ENCODE data around the gene BRSK2.
"Not testable (repeated sequence)": the region's sequence is repeated elsewhere in the genome, so short reads cannot be mapped to it uniquely, and the experiment has no call there.

The BRSK2 gene

DNA sequence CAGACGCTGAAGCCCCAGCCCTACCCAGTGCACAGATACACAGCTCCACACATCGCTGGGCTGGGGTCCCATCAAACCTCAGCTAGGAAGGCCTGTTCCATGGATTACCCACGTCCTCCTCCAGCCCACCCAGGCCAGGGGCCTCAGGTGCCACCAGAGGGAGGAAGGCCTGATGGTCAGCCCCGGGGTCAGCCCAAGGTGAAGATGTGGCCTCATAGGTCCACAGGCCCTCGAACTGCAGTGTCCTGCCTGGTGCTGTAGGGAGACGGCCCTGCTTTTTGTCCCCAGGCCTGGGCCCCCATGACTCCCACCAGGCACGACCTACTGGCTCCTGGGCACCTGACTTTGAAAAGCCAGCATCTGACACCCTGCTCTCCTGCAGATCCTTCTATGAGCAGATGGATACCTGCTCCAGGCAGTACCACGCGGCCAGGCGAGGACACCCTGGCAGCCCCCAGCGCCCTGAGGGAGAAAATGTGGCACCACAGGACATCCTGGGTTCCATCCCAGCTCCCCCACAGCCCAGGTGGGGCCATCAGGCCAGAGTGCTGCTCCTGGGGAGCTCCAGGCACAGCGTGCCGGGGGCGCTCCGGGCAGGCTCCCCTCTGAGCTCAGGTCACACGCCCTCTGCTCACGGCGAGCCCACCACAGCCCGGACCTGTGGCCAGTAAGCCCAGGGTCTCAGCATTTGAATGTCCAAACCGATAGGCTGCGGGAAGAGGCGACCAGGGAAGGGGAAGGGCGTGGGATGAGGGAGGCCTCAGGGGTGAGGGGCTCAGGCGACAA lies 112.6 kb downstream of the BRSK2 start:
- no peak for DNase-seq

DNA sequence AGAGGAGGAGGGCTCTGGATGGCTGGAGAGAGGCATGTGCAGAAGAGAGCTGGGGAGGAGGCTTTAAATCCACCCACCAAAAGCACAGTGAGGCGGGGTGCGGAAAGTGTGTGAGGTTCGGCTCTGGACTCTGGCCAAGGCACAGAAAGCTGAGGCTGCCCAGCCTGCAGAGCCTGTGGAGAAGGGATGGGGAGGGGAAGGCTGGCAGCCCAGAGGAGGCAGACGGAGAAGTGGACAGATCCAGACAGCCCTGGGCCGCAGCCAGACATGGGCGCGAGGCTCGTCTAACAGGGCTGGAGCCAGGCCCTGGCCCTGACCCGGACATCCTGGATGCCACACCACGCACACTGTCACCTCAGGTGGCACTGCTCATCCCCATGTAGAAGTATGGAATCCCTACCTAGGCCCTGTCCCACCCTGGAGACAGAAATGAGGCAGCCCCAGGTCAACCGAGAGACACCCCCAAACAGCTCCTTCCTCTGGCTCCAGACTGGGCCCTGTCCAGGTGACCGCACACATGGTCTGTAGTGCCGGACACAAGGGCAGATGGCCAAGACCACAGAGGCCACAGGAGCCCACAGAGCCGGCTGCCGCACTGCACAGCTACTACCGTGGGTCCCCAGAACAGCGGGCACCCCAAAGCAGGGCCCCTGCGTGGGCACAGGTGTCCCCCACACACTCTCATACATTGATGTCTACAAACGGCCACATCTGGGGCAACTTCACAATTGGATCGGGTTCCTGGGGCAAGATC lies 113.4 kb downstream of the BRSK2 start:
- DNase-seq = no peak

DNA sequence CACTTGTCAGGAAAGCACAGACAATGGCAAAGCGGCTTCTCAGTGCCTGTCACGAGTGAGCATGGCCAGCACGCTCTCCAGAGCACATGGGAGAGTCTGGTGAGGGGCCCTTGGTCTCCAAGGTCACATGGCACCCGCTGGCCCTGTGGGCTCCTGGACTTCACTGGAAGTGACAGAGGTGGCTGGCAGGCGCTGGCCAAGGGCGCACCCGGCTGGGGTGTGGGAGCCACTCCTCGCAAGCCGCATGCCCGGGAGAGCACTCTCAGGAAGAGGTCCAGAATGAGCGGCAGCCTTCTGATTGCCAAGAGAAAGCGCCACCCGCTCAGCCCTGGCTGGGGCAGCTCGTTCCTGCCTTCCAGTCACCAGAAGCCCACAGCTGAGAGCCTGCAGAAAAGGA lies 114.0 kb downstream of the BRSK2 start:
- no peak for DNase-seq

DNA sequence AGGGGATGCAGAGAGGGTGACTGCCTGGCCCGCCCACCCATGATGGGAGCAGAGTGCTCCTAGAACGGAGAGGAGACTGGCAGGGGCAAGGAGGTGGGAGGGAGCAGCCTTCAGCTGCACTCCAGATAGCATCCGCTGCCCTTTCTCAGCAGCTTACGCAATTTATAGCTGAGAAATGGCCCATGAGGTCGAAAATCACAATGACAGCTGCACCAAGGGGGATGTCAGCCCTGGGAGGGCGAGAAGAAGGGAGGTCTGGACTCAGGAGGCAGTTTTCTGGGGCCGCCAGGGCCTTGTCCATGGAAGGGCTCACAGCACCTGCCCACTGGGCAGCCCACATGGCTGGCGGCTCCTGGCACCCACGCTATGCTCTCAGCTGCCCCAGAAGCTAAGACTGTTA lies 114.4 kb downstream of the BRSK2 start:
- no peak for DNase-seq

DNA sequence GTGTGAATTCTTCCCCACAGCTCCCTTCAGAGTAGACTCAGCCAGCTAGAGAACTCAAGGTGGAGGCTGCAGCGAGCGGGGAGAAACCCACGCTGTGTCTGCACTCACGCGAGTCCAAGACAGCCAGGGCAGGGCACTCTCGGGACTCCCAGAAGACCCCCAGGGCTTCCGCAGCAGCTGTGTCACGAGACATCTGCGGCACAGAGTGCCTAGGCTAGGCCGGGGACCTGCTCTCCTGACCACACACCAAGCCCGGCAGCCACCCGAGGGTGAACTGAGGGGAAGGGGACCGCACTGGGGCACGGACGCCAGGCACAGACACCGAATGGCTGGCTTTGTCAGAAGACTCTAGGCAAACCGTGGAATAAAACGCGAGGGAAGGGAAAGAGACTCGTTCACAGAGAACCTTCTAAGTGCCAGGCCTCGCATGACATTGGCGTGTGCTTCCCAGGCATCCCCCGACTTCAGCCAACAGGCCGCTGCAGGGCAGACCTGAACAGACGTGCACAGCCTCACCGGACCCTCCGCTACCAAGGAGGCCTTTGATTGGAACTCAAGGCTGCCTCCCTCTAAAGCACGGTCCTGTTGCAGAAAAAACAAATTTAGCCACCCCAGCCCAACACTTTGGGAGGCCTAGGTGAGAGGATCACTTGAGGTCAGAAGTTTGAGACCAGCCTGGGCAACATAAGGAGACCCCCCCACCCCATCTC lies 115.0 kb downstream of the BRSK2 start:
- no peak for DNase-seq

DNA sequence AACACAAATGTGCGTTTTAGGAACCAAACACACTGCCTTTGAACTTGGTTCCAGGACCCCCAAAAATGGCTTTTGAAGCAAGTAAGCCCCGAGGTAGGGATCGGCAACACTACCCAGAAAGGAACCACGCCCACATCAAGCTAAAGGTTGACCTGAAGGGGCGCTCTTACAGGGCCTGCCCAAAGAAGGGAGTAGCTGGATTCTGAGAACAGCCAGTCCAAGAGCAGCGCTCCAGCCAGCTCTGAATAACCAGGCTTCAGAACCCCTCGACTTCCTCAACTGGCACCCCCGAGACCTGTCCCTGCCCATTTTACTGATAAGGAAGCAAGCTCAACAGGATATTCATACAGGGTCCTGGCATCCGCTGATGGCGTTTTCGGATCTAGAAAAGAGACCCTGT lies 115.7 kb downstream of the BRSK2 start:
- no peak for DNase-seq

DNA sequence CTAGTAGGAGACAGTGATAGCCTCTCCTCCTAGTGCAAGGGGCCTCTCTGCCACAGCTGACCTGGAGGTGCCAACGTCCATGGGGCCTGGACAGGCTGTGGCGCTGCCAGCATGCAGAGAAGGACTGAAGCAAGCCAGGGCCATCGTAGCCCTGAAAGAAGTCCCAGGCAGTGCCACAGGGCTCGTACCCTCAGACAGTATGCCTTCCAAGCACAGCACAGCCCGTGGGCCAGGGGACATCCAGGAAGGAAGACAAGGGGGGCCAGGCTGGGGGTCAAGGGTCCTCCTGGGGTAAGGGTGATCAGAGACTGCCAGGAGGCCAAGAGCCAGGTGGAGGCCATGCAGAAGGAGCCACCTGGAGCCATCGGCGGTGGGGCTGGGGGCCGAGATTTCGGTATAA lies 117.2 kb downstream of the BRSK2 start:
- DNase-seq = no peak

DNA sequence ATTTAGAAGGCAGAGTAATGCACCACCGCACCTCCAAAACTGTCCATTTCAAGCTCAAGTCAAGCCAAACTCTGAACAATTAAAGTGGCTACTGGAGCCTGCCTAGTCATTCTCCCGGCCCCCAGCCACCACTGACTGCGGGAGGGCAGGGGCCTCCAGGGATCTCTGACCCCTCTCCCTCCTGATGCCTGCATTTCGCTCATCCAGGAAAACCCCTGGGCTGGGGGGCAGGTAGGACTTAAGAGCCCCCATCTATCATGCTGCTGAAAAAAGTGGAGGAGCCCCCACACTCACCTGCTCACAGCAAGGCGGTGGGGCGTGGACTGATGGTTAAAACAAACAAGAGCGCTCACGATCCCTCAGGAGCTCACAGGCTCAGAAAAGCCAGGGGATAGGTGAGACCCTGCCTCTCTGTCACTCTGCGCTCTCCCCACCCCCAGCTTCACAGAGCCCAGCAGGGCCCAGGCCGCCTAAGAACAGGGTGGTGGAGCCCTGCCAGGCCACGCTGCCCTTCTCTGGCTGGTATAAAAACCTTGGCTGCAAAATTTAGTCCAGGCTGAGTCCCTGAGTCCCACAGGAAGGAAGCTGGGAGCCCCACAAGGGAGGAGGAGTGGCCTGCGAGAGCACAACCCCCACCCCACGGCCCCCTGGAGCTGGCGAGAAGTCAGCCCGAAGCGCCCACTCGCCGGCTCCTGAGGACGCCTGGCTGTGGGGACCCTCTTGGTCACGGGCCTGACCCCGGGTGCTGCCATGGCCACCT lies 117.8 kb downstream of the BRSK2 start:
- DNase-seq = no peak

DNA sequence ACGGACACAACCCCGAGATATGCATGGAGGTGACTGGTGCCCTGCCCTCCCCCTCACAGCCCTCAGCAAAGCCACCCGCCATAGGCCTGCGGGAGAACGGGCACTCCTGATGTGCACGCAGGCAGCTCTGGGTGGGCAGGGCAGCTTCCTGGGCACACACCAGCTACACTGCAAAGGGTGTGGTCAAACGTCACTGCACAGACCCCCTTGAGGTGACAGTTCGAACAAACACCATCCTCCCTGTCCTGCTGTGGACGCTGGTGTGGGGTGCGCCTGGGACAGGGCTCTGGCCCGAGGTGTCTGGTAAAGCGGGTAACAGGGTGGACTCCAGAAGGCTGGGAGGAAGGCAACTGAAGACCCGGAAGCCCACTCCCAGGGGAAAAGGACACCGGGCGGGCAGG lies 118.8 kb downstream of the BRSK2 start:
- DNase-seq = no peak

DNA sequence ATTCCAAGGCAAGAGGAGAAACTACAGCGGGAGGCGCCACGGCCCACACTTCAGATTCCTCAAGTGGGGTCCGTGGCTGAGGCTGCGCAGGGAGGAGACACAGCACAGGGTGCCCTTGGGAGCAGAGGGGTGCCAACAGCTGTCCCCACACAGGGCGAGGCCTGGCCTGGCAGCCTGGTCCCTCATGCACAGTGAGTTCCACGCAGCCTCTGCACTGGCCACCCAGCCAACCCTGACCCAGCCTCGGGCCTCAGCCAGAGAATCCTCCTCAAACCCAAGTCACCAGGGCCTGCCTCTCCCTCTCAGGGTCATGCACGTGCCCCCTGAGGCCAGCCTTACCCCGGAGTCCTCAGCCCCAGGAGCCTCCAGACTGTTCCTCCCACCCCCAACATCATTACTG lies 119.3 kb downstream of the BRSK2 start:
- DNase-seq = no peak

DNA sequence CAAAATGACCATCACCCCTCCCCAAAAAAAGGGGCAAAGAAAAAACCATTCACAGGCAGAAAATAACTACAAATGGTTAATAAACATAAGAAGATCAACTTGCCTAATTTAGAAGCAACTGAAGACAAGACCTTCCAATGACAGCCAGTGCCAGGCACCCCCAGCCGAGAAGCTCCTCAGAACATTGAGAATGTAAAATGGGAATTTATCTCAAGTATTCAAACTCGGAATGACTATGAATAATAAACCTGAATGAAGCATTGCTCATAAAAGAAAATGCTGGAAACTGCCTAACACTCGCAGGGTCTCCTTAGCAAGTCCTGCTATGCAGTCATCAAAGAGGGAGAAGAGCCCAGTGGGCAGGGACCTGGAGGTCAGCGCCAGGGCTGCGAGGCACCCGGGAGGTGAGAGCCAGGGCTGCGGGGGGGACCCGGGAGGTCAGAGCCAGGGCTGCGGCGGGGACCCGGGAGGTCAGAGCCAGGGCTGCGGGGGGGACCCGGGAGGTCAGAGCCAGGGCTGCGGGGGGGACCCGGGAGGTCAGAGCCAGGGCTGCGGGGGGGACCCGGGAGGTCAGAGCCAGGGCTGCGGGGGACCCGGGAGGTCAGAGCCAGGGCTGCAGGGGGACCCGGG lies 120.0 kb downstream of the BRSK2 start:
- no peak for DNase-seq

DNA sequence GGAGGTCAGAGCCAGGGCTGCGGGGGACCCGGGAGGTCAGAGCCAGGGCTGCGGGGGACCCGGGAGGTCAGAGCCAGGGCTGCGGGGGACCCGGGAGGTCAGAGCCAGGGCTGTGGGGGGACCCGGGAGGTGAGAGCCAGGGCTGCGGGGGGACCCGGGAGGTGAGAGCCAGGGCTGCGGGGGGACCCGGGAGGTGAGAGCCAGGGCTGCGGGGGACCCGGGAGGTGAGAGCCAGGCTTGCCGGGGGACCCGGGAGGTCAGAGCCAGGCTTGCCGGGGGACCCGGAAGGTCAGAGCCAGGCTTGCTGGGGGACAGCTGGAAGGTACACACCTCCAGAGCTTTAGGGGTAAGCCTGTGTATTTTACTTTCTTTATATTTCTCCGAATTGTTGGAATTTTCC lies 120.6 kb downstream of the BRSK2 start:
- not testable (repeated sequence) for DNase-seq

DNA sequence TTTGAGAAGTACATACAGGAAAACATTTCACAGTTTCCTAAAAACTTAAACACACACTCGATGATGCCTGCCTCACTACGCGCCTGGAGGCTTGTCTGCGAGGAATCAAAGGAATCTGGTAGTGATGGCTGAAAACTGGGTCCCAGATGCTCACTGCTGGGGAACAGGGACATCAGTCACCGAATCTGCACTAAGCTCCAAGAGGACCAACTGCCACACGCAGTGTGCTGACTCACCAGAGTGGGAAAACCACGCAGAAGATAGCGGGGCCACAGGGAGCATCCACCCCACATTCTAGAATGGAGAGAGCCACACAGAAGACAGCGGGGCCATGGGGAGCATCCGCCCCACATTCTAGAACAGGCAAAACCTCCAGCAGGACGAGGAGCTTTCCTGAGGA lies 121.2 kb downstream of the BRSK2 start:
- DNase-seq = no peak

DNA sequence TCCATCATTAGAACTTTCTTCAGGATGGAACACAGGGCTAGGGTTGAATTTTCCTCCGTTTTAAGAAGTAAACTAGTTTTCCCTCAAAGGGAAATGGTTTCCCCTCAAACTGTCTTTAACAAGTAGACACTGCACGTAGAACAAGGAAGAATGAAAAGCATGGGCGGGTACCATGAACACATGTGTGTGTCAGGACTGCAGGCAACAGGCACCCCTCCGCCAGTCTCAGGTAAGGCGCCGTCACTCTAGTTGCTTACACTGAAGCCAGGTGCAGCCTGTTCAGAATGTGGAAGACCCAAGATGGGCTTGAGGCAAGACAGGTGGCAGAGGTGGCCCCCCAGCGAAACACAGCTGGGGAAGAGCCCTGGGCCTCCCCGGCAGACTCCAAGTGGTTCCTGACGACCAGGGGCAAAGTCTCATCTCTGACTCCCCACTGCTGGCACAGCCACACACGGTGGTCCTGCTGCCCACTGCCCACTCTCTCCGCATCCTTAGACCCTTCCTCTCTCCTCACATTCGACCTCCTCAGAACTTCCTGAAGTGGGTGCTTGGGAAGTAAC lies 122.3 kb downstream of the BRSK2 start:
- DNase-seq = no peak
